GM08714 (cell line): Measurements from ENCODE around the gene DNAH10.

Source experiments
- H3K4me3 ChIP-seq: fragments of 200-500 bp; sonication (Bioruptor generic); 2 replicates; pipeline ENCODE4 v1.5.1; 2014; ENCODE audit warnings: mild to moderate bottlenecking, low read length, inconsistent platforms
- ZNF274 ChIP-seq: IDR thresholded peaks from 2 replicates; pipeline ENCODE4 v1.6.1; 2012; ENCODE audit warnings: mild to moderate bottlenecking, low read depth, low read length

The DNAH10 gene

GRCh38 chr12:123948401-123948795, 186.3 kb downstream of the DNAH10 start:
- no peak overlapping the region for H3K4me3 ChIP-seq
- TF ChIP-seq ZNF274: no peak

GRCh38 chr12:123948796-123949769, 187.0 kb downstream of the DNAH10 start:
- H3K4me3 ChIP-seq: no peak overlapping the region
- TF ChIP-seq ZNF274: no peak

GRCh38 chr12:123949770-123950165, 187.7 kb downstream of the DNAH10 start:
- no peak for TF ChIP-seq ZNF274
- H3K4me3 ChIP-seq: no peak overlapping the region

DNA sequence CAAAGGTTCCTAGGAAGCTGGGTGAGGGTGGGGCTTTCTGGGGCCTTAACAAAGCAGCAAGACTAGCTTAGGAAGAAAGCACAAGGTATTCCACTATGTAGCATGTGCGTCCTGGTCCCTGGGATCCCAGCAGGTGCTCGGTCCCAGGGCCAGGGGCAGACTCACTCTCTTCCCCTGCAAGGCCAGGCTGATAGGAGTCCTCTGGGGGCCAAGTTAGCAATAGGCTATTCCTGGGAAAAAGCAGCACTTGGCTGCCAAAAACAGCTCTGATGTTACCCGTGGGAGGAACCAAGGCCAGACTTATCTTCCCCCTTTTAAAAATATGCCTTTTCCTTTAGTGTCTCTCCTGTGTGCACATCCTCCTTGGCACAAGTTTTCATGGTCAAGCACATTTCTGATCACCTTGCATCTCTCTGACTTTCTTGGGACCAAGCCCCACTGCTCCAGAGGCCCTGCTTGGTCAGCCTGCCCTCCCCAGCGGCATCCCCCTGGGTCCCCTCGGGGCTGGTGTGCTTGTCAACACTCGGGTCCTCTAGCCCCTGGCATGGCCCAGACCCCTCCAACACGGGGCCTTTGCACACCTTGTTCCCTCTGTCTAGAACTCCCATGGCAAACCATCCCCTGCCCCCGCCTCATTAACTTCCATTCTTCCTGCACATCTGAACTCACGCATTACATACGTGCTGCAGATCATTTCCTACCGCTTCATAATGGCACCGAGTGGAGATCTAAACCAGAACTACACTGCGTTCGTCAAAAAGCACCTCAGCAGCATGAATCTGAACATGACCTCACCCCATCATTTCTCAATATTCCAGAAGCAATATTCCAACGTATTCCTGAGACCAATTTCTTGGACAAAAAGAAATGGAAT, 188.6 kb downstream of the DNAH10 start:
- no peak overlapping the region for H3K4me3 ChIP-seq
- TF ChIP-seq ZNF274: no peak

DNA sequence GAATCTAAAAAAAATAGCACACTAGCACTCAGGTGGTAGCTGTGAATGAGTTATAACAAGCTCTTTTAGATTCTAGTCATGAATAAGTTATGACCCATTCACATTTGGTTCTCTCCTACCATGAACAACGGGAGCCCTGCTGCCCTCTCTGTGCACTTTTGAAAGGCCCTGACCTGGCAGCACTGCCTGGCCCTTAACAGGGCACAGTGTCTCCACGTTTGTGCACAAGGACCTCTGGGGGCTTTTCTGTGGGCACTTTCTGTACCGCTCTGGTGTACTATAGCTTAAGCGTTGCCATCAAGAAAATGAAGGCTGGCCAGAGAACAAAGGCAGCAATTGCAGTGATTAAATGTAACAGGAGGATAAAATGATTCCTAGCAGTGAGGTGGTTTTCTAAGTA, 189.4 kb downstream of the DNAH10 start:
- H3K4me3 ChIP-seq: no peak overlapping the region
- TF ChIP-seq ZNF274: no peak

GRCh38 chr12:123952037-123952436, 189.9 kb downstream of the DNAH10 start:
- no peak overlapping the region for H3K4me3 ChIP-seq
- TF ChIP-seq ZNF274: no peak

DNA sequence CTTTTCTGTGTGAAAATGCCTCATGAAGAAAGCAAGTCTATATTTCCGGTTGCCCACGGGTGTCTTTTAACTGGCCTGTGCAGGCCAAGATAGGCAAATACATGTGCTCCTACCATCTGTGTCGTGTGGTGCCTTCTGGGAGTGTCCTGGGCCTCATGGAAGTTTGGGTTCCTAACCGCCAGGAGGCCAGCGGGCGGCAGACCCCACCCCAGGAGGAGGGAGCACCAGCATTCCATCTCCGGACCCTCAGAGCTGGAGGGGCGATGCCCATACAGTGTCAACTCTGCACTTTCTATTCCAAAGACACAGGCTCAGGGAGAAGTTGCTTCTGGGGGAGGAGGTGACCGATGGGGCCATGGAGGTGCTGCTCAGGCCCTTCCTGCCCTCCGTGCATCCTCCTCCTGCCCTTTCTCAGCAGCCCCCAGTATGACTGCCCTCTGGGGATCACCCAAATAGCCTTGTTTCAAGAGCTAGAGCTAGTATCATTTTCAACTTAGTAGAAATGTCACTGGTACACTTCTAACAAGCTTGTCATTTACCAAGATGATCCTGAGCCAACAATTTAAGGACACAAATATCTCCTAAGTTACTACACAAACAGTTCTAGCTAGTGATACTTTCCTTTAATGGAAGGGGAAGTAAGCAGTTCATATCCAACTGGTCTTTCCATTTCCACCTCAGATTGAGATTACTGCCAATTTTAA, 192.7 kb downstream of the DNAH10 start:
- no peak for TF ChIP-seq ZNF274
- H3K4me3 ChIP-seq: no peak overlapping the region

- H3K4me3 ChIP-seq: no peak overlapping the region
- no peak for TF ChIP-seq ZNF274
Observed at GRCh38 chr12:123956249-123956648, 194.1 kb downstream of the DNAH10 start.

GRCh38 chr12:123957196-123957595, 195.1 kb downstream of the DNAH10 start:
- H3K4me3 ChIP-seq: no peak overlapping the region
- no peak for TF ChIP-seq ZNF274

- no peak for TF ChIP-seq ZNF274
- H3K4me3 ChIP-seq: no peak overlapping the region
Observed at GRCh38 chr12:123958462-123958861, 196.4 kb downstream of the DNAH10 start.

DNA sequence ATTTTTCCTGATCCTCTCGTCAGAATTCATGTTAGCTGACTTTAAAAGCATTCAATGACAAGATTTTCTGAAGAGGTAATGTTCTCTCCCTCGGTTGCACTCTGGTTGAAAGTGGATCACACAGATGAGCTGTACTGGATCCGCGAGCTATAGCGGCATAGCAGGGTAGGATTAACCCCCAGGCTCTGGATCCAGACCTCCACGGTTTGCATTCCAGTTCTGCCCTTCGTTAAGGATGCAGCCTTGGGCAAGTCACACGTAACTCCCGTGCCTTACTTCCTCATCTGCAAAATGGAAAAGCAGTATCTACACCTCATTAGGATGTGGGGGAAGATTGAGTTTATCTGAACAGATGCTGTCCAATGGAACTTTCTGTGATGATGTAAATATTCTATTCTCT, 196.8 kb downstream of the DNAH10 start:
- H3K4me3 ChIP-seq: no peak overlapping the region
- TF ChIP-seq ZNF274: no peak

DNA sequence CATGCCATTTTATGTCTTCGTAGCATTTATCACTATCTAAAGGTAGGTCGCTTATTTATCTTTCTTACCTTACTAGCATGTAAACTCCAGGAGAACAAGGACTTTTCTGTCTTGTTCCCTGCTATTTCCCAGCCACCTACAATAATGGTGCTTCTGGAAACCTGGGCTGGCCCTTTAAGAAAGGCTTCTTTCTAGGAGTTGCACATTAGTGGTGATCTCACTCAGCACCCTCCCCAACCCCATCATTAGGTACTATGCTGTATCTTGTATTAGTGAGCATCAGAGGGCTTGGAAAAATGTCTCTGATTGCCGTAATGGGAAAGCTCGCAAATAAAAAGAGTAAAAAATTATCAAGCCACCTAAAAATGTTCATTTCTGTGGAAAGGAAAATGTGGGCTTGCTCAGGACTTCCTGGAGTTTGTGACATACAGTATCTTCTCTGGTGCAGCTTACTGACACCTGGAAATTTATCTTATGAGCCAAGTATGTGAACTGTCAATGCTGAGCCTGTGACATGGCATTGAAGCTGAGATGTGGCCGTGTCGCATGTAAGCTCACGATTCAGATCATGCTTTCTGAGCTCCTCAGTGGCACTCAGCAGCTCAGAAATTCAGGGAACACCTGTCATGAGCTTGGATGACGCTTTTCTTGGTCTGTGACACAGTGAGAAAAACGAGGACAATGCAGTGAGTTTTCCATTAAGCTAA, 198.1 kb downstream of the DNAH10 start:
- TF ChIP-seq ZNF274: no peak
- H3K4me3 ChIP-seq: no peak overlapping the region

DNA sequence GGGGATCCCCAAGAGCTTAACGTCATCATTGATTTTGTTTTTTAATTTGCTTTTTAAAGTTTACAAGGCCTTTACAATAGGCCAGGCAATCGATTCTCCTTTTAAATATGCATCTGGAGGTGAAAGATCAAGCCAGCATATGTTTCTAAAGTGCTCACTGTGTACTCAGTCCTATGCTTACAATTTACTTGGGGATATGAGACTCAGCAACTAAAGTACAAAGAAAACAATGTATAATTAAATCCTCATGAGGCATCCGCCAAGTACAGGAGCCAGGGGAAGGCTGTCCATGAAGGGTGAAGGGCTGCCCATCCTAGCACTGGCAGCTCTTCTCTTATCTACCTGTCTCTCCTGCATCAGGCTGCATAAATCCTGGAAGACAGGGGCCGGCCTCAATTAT, 198.8 kb downstream of the DNAH10 start:
- no peak overlapping the region for H3K4me3 ChIP-seq

More for the DNA sequence above, 198.8 kb downstream of the DNAH10 start:
- TF ChIP-seq ZNF274: no peak
